ENCODE results near the gene CAPN8. TPM values are rescaled to one million over a fixed set of nuclear protein-coding genes. Genes with fewer than 3 reads are reported as not detected.
"Not testable (repeated sequence)": the region's sequence is repeated elsewhere in the genome, so short reads cannot be mapped to it uniquely, and the experiment has no call there.

CAPN8 gene
- total RNA-seq, 1 donor, result not detected

DNA sequence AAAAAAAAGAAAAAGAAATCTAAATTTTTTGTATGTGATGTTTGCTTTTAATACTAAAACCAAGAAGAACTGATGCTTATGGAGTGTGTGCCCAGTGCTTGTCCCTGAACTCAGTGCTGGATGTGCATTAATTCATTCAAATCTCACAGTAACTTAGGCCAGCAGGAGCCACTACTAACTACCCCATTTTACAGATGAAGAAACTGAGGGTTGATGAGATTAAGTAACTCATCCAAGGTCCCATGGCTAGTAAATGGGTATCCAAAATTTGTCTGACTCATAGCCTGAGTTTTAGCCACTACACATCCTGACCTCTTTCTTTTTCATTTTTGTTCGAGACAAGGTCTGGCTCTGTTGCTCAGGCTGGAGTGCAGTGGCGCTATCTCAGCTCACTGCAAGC, 144.4 kb downstream of the CAPN8 start:
- Histone ChIP-seq H3K4me1 (ENCODE audit: insufficient read depth, low read length) (no peaks in the 10 kb centered on the region), H3K4me2 (ENCODE audit: insufficient read depth, low read length) (no peak overlapping the region), H3K27ac (ENCODE audit: low read depth, low read length) (no peak overlapping the region), H2AFZ (ENCODE audit: low read length) (no peak overlapping the region), H3K36me3 (ENCODE audit: insufficient read depth, low read length) (no peaks in the 10 kb centered on the region), H3K4me3 (ENCODE audit: insufficient read depth, low read length) (no peak overlapping the region), H4K20me1 (ENCODE audit: insufficient read depth, low read length) (no peaks in the 10 kb centered on the region), H3K9me3 (ENCODE audit: low read depth, low read length) (no peaks in the 10 kb centered on the region), H3K79me2 (ENCODE audit: insufficient read depth, low read length) (no peaks in the 10 kb centered on the region), H3K27me3 (ENCODE audit: insufficient read depth, low read length) (peaks cover 33% of the 10 kb centered on the region)
- no peak for DNase-seq (ENCODE audit: insufficient read length, low spot score, missing footprints)
- TF ChIP-seq CTCF (IDR thresholded peaks at IDR 0.05; ENCODE audit: extremely low read depth, low read depth, low read length), result no peak

- Histone ChIP-seq H3K4me2 (ENCODE audit: insufficient read depth, low read length) (no peak overlapping the region), H3K4me3 (ENCODE audit: insufficient read depth, low read length) (no peak overlapping the region), H3K79me2 (ENCODE audit: insufficient read depth, low read length) (no peaks in the 10 kb centered on the region), H3K27ac (ENCODE audit: low read depth, low read length) (no peak overlapping the region), H3K27me3 (ENCODE audit: insufficient read depth, low read length) (peaks cover 33% of the 10 kb centered on the region), H3K9me3 (ENCODE audit: low read depth, low read length) (no peaks in the 10 kb centered on the region), H3K36me3 (ENCODE audit: insufficient read depth, low read length) (no peaks in the 10 kb centered on the region), H3K4me1 (ENCODE audit: insufficient read depth, low read length) (no peaks in the 10 kb centered on the region), H2AFZ (ENCODE audit: low read length) (no peak overlapping the region), H4K20me1 (ENCODE audit: insufficient read depth, low read length) (no peaks in the 10 kb centered on the region)
- no peak for DNase-seq (ENCODE audit: insufficient read length, low spot score, missing footprints)
- TF ChIP-seq CTCF (IDR thresholded peaks at IDR 0.05; ENCODE audit: extremely low read depth, low read depth, low read length), result no peak
Measured at GRCh38 chr1:223520200-223520599, 145.3 kb downstream of the CAPN8 start.

DNA sequence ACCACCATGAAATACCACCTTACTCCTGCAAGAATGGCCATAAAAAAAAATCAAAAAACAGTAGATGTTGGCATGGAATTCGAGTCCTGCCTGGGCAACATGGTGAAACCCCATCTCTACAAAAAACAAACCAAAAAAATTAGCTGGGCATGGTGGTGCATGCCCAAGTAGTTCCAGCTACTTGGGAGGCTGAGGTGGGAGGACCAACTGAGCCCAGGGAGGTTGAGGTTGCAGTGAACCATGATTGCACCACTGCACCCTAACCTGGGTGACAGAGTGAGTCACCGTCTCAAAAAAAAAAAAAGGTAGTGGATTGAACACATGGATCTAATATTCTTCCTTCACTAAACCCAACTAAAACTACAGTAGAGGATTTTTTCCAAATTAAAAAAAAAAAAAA, 146.4 kb downstream of the CAPN8 start:
- Histone ChIP-seq H3K4me3 (ENCODE audit: insufficient read depth, low read length) (no peak overlapping the region), H3K4me1 (ENCODE audit: insufficient read depth, low read length) (no peaks in the 10 kb centered on the region), H3K4me2 (ENCODE audit: insufficient read depth, low read length) (no peak overlapping the region), H3K27me3 (ENCODE audit: insufficient read depth, low read length) (peaks cover 37% of the 10 kb centered on the region), H3K27ac (ENCODE audit: low read depth, low read length) (no peak overlapping the region), H4K20me1 (ENCODE audit: insufficient read depth, low read length) (no peaks in the 10 kb centered on the region), H3K79me2 (ENCODE audit: insufficient read depth, low read length) (no peaks in the 10 kb centered on the region), H2AFZ (ENCODE audit: low read length) (no peak overlapping the region), H3K36me3 (ENCODE audit: insufficient read depth, low read length) (no peaks in the 10 kb centered on the region), H3K9me3 (ENCODE audit: low read depth, low read length) (no peaks in the 10 kb centered on the region)
- no peak for TF ChIP-seq CTCF (IDR thresholded peaks at IDR 0.05; ENCODE audit: extremely low read depth, low read depth, low read length)
- no peak for DNase-seq (ENCODE audit: insufficient read length, low spot score, missing footprints)

- H3K27ac ChIP-seq (ENCODE audit: low read depth, low read length); H2AFZ ChIP-seq (ENCODE audit: low read length); H3K4me3 ChIP-seq (ENCODE audit: insufficient read depth, low read length); H3K4me1 ChIP-seq (ENCODE audit: insufficient read depth, low read length); H3K36me3 ChIP-seq (ENCODE audit: insufficient read depth, low read length); H4K20me1 ChIP-seq (ENCODE audit: insufficient read depth, low read length); H3K9me3 ChIP-seq (ENCODE audit: low read depth, low read length); DNase-seq (ENCODE audit: insufficient read length, low spot score, missing footprints); H3K79me2 ChIP-seq (ENCODE audit: insufficient read depth, low read length); H3K4me2 ChIP-seq (ENCODE audit: insufficient read depth, low read length): not testable (repeated sequence)
- H3K27me3 ChIP-seq (ENCODE audit: insufficient read depth, low read length), result peaks cover 36% of the 10 kb centered on the region
Measured at GRCh38 chr1:223518553-223518952, 146.9 kb downstream of the CAPN8 start.

Data from osteoblast (primary cell).